Hippocampal formation (tissue), 2 donors: ENCODE data around the gene SCFD2.
"Not testable (repeated sequence)": the region's sequence is repeated elsewhere in the genome, so short reads cannot be mapped to it uniquely, and the experiment has no call there.

Source experiments
- DNase-seq, 2 donors: peaks; one replicate each; lab custom pipeline; 2025; lab: John Stamatoyannopoulos, UW

SCFD2 gene

DNA sequence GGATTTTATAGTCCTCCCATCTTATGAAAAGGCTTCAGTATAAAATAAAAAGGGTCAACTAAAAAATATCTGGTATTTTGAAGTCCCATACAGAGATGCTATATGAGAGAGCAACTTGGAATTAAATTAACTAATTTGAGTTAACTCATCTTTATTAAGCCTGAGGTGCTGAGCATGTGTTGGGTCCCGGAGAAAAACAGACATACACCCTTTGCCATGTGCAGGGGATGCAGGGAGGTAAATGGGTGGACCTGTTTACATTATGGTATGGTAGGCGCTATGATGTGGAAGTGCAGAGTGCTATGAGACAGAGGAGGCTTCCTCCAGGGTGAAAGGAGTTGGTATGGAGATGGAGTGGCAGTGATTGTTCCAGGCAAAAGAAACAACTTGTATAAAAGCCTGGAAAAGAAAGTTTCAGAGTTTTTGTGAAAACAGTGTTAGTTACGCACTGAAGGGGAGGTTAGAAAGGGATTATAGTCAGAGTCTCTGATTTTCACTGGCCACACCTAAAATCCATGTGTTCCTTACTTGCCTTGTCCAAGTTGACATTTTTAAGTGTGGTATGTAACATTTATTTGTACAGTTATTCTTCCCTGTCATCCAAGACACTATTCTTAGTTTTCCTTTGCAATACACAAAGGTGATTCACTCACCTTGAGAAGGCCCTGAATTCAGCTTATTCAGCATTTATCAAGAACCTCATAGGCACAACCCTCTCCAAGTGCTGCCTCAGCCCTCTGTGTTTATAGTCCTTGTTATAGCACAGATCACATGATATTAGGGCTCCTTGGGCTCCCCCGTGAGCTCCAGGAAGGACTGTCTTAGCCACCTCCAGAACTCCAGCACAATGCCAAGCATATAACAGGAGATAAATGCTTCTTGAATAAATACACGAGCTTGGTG lies 351.7 kb downstream of the SCFD2 start:
- no peak for DNase-seq

DNA sequence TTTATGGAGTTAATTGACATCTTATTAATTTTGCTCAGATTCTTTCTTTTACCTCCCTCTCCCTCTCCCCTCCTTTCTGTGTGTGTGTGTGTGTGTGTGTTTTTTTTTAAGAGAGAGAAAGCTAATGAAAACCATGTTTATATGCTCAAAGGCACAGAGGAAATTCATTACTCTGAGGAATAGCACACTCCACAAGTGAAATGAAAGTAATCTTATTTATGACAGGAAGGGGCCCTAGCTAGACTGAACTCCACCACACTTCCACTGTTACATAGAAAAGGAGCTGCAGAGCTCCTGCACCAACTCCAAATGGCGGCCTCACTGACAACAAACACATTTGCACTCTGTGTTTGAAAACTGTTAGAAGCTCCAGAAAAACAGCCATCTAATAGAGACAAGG lies 353.1 kb downstream of the SCFD2 start:
- DNase-seq, result no peak

- DNase-seq, result no peak
Observed at GRCh38 chr4:53011259-53011905, 354.5 kb downstream of the SCFD2 start.

DNA sequence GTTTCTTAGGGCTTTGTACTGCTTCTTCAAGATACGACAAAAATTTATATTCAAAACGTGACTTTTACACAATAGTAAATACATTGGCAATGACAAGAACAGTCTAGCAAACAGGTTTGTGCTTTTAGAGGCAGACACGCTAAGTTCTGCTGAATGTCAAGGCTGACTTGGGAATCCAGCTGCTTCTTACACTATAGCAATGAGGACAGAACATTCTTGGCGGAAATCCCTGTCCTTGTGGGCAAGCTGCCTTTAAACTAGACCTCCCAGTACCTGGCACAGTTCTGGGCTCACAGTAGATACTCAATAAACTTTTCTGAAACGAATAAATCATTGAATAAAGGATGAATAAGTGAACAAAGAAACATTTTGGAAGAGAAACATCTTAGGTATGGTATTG lies 355.5 kb downstream of the SCFD2 start:
- no peak for DNase-seq

- DNase-seq, result no peak
Observed at GRCh38 chr4:53009824-53010223, 356.0 kb downstream of the SCFD2 start.

DNA sequence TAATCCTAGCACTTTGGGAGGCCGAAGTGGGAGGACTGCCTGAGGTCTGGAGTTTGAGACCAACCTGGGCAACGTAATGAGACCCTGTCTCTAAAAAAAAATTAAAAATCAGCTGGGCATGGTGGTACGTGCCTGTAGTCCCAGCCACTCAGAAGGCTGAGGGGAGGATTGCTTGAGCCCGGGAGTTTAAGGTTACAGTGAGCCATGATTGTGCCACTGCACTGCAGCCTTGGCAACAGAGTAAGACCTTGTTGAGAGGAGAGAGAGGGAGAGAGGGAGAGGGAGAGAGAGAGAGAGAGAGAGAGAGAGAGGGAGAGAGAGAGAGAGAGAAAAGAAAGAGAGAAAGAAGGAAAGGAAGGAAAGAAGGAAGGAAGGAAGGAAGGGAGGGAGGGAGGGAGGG lies 358.8 kb downstream of the SCFD2 start:
- DNase-seq, result no peak

DNA sequence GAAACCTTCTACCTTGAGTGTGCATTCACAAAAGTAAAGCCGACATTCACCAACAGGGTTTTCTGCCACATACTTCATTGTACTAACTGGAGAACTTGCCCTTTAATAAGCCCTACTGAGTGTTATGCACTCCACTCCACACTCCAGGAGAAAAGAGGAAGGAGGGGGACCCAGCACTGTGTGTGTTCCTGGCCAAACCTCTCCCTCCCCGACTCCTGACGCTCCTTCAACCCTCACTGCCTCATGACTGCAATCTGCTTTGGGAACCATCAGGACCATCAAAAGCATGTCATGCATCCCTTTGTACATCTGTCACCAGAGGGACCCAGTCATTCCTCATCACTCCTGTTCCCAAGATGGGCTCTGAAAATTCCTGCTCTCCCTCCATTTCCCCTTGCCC lies 360.1 kb downstream of the SCFD2 start:
- no peak for DNase-seq

DNA sequence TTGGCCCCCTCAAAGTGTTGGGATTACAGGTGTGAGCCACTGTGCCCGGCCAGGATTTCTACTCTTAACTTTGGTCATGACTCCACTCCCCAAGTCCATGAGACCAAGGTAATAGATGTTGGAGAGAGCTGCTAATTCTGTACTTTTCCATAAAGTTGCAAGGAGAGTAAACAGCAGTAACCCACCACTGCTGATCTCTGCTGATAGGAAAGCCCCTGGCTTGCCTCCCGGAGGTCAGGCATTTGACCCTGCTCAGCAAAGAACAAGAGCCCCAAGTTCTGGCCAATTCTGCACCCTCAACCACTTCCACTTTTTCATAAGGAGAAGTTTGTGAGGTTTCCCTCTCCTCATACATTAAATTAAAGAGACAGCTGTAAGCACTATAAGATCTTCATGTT lies 360.7 kb downstream of the SCFD2 start:
- no peak for DNase-seq

- no peak for DNase-seq
Observed at GRCh38 chr4:53004497-53005148, 361.2 kb downstream of the SCFD2 start.

DNA sequence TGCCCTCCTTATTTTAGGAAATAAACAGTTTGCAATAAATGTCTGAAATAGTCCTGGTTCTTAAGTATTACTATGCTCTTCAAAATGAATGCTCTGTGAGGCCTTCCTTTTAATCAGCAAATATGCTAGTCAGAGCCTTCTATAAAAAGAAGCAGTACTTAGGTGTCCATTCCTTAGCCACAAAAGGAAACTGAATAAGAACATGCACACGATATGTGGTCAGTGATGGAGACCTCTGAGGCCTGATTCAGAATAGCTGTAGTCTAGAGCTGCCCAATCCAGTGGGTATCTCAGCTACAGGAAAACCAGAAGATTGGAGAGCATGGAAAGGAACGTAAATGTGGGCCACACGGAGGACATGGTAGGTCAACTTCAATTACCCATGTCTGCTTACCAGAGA lies 361.9 kb downstream of the SCFD2 start:
- no peak for DNase-seq

- DNase-seq, result no peak
Observed at GRCh38 chr4:53000560-53000959, 365.3 kb downstream of the SCFD2 start.

GRCh38 chr4:52999626-53000025 lies 366.2 kb downstream of the SCFD2 start:
- DNase-seq, result no peak

- no peak for DNase-seq
Observed at GRCh38 chr4:52998413-52998812, 367.4 kb downstream of the SCFD2 start.

DNA sequence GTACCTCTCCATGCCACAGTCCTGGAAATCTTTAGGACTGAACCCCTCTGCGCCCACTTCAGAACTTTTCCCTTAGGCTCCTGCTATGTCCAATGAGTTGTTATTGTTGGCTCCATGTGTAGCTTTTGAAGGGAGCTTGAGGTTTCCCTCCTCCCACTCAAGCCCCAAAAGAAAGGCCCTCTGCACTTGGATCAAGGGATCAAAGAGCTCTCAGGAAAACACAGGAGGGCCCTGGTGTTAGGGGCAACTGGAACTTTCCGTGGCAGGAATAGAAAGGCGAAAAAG lies 368.8 kb downstream of the SCFD2 start:
- no peak for DNase-seq

DNA sequence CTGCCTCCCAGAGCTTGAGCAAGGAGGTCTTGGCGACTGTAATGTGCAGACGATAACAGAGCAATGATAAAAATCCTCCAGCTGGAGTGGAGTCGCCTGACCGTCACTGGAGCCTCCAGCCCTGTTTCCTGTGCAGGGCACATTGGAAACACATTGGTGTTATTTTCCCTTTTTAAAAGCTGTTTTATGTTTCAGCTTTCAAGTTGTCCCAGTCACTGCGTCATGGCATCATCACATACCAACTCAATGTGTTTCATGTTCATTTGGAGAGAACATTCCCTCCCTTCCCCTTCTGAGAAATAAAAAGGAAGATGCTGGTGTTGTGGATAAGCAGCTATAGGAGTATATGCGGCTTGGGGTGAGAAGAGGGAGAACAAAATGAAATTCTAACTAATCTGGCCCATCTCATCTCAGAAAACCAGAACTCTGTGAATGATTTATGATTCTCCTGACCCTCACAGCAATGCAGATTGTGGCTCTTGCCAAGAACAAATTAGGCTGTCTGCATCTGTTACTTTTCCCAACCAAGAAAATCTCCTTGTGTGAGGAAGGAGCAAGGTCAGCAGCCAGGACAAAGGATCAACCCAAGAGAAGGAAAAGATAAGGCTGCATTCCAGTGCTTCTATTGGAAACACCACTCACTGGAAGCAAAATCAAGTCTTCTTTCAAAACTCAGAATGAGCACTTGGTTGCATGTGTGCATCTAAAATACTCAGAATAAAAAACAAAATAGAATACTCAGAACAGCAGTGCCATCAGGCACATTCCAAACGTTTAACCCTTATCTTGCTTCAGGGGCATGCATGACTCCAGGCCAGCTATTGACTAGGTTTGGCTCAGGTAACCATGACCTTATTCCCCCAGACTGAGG lies 369.4 kb downstream of the SCFD2 start:
- DNase-seq, result no peak

DNA sequence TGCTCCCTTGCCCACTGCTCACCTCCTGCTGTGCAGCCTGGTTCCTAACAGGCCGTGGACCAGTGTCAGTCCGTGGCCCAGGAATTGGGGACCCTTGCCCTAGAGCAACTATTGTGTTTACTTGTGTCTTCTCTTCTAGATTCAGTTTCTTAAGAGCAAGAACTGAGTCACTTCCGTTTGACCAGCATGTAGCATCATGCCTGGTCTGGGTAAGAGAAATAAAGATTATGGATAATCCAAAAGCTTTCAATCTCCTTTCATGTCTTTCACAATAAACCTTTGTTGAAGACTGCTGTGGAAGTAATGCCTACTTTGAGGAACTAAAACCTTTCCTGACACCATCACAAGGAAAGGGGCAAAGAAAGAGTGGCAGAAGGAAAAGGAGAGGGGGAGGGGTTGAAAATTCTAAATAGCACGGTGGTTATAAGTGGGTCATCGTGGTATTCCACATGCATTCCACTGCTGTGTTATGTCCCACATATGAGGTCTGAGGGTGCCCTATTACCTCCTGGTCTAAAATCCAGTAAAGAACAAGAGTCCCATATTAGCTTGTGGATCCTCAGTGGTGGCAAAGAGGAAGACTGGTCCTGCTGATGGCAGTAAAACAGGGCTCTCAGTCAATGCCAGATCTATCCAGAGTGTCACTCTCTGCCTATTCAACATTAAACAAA lies 370.4 kb downstream of the SCFD2 start:
- DNase-seq, result no peak

DNA sequence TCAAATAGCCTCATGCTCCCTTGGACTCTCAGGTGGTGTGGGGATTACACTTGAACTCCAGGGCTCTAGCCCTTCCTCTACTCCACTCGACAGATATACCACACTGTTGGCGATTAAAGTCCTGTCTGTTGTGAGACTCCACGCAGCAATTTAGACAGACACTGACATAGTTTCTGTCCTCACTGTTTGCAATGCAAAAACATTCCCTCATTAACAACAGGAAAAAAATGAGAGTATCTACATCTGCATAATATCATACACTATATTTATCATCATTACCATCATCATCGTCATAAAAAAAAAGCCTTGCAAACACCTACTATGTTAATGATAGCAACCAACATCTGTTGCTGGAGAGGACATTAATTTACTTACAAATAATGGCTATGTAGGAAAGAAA lies 371.3 kb downstream of the SCFD2 start:
- DNase-seq, result no peak

- DNase-seq, result no peak
Observed at GRCh38 chr4:52993771-52994170, 372.1 kb downstream of the SCFD2 start.

GRCh38 chr4:52992551-52992950 lies 373.3 kb downstream of the SCFD2 start:
- not testable (repeated sequence) for DNase-seq

DNA sequence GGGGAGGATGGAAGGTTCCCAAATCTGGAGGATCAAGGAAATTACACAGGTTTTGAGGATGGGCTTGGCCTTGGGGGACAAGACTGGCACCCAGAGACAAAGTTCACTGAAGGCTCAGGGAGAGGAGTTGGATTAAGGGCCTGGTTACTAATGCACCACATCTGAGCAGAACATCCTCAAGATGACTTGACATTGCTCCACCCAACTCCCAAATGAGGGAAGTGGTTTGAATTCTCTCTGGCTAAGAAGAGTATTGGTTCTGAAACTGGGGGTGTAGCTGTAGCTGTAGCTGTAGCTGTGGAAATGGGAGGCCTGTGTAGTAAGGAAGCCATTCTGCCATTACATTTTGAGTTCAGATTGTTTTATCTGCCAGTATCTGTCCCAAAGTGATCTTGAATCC lies 374.4 kb downstream of the SCFD2 start:
- DNase-seq, result no peak

DNA sequence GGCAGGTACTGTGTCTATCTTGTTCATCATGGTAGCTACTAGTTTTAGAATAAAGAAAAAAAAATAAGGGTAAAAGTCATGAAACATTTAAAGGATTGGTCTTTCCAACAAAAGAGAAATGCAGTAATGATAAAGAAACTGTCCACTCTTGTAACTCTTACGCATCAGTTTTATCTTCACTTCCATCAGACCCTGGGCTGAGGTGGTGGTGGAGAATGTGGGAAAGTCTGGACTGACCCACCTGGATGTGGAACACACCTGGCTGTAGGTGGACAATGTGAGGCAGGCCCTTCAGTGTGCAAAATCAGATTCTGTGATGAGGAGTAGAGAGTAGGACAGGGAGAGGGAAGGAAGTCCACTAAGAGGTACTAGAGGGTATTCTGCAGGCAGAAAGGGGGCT lies 375.2 kb downstream of the SCFD2 start:
- DNase-seq, result no peak

DNA sequence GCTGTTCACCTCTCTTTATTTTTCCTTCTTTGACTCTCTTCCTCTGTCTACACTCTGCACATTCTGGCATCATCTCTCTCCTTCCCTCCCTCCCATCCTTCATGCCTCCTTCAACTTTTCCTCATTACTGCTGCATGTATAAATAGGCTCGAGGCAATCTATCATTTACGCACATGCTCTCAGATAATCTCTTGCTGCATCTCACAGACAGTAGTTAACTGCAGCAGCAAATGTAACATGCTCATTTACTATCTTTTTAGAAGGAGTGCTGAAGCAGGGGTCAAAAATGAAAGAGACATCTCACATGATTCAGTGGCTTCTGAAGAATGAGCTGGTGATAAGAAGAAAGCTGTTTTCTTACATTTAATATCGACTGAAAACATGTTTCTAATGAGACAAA lies 376.0 kb downstream of the SCFD2 start:
- no peak for DNase-seq
